CD4-positive, alpha-beta T cell treated with Interleukin-17A for 1 hour (primary cell): ENCODE measurements around the gene ITPKB.
A peak's percentile ranks its signal among the peaks of the same experiment; 100 is the strongest.

ENCODE experiments used
- DNase-seq: peaks from one replicate; pipeline ENCODE4 v3.0.0-alpha.2; 2020

ITPKB gene

DNA sequence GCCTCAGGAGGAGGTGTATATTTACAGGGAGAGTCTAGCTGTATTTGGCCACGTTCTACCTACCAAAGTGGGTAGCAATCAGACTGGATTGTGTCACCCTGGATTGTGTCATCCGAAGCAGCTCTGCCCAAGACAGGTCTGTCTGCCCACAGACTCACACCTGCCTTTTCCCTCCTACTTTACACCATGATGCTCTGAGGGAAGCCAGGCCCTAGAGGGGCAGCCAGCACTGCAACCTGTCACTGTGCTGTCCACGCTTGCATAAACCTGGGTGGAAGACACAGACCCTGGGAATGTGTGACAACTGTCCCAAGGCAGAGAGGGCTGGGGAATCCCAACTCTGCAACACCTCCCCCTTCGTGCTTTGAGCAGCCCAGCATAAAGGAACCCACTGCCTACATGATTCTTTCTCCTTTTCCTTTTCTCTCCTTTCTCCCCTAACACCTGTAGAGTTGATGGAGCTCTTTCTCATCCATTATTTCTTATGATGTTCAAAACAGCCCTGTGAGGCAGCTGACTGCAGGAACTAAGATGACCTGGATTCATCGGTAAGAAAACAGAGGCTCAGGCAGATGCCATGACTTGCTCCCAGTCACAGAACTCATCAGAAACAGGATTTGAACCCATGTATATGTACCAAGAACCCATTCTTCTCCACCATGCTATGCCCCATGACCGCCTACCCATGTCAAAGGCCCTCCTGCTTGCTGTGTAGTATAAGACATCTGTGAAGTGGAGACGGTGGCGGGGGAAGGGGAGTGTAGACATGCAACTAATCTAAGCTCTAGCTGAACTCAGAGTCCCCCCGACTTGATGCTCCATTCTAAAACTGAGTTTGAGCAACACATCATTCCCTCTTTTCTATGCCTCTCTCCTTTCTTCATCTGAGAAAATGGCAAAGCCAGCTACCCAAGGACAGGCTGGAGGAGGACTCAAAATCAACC is 55.9 kb downstream of the ITPKB start:
- peak; percentile 43 for DNase-seq

DNA sequence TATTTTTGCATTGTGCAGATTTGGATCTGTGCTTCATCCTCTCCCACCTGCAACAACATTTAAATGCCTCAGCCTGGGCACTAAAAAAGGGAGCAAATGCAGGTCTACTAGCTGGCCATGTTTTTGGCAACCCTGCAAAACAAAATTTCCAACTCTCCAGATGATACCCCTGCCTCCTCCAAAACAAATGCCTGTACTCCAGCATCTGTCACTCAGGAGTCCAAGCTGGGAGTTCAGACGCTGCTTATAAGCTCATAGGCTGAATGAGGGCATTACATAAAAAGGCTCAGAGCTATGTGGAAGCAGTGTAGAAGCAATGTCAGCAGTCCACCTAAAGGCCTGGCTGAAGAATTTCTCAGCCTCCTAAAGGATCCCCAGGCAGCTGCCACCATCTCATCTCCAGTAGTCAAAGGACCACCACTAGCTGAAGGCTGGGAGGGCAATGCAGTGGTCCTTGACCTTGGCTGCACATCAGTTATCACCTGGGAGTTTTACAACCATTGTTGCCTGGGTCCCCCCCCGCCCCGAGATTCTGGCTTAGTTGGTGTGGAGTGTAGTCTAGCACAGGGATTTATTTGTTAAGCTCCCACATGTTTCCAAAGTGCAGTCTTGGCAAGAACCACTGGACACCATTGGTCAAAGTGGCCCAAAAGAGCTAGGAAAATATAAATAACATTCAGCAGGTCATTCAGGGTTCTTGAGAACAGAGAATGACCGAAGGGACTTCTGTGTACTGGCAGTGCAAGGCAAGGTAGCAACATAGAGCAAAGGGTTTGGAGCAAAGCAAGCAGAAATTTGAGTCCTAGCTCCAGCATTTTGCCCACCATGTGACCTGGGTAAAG is 57.2 kb downstream of the ITPKB start:
- no peak for DNase-seq

- DNase-seq: no peak
Measured at GRCh38 chr1:226680653-226681052, 58.4 kb downstream of the ITPKB start.

- peak; percentile 81 for DNase-seq
Measured at GRCh38 chr1:226679853-226680516, 59.1 kb downstream of the ITPKB start.

DNA sequence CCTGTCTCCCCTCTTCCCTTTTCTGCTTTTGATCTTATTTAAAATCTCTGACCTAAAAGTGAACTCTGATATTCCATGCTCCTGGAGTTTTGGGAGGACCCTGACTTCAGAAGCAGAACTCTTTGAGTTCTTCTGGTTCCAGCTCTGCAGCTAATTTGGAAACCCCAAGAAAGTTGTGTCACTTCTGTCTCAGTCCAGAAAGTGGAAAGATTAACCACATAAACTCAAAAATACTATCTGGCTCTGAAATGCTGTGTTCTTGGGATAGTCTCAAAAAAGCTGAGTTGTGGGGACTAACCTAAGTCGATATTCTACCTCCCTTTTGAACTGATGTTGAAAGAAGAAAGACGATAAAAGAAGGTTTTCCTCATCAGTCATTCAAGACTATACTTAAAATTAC is 59.8 kb downstream of the ITPKB start:
- DNase-seq: no peak

GRCh38 chr1:226678701-226679100 is 60.4 kb downstream of the ITPKB start:
- peak; percentile 72 for DNase-seq

- no peak for DNase-seq
Measured at GRCh38 chr1:226678251-226678650, 60.8 kb downstream of the ITPKB start.

- peak; percentile 85 for DNase-seq
Measured at GRCh38 chr1:226677027-226678020, 61.8 kb downstream of the ITPKB start.

GRCh38 chr1:226676381-226676780 is 62.7 kb downstream of the ITPKB start:
- peak; percentile 48 for DNase-seq

GRCh38 chr1:226675715-226676357 is 63.2 kb downstream of the ITPKB start:
- peak; percentile 48 for DNase-seq

DNA sequence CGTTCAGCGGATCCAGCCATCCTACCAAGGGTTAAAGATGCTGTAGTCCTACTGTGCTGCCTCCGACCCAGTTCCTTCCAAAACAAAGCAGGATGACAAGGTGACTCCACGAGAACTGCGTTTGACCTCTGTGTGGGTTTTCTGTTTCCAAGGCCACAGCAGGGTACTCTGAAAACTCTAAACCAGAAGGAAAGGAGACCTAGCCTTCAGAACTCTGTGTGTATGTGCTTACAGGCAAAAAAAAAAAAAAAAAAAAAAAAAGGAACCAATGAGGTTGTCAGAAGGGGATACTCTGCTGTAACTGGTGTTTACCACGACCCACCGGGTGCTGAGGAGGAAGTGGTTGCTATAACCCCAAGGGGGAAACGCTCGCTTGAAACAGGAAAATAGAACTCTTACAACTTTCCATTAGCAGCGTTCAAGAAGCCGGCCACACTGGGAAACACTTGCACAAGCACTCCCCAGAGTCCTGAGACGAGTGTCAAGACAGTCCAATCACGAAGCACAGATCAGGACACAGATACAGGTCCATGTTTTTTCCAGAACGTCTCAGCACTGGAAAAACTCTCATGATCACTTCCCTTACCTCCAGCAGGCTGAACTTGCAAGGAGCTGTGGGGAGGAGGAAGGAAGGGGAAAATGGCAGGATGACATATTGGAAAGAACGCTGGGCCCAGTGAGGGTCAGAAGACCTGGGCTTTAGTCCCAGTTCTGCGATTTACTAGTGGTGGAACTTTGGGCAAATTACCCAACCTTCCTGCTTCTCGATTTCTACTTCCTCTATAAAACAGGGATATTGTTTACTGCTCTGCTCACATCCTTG is 64.0 kb downstream of the ITPKB start:
- DNase-seq: peak; percentile 89

DNA sequence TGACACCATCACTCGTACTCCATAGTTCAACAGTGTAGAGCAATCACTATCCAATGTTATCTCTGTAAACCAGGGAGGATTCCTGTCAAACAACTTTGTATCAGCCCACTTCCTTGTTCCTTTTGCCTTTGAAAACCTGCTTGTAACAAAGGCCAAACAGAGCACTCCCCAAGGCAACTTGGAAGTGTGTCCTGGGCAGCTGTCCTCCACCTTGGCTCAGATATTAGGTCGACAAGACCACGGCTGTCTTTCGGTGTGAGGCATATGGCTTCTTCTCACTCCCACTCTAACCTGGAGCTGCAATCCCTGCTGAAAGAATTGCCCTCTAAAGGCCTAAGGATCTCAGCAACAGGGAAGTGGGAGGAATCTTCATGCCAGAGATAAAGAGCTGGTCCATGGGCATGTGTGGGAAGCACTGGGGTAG is 66.7 kb downstream of the ITPKB start:
- no peak for DNase-seq

GRCh38 chr1:226671277-226671676 is 67.8 kb downstream of the ITPKB start:
- DNase-seq: no peak

DNA sequence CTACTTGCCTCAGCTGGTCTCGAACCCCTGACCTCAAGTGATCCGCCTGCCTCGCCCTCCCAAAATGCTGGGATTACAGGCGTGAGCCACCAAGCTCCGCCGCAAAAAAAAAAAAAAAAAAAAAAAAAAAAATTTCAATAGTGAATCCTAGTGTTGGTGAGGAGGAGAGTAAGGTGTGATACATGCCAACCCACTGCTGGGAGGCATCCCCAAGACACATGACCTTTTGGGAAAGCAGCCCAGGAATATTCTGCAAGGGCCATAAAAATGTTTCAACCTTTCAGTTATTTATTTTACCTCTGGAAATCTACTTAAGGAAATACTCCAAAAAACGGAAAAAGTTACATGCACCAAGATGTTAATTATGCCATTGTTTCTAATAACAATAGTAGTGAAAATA is 69.0 kb downstream of the ITPKB start:
- no peak for DNase-seq

DNA sequence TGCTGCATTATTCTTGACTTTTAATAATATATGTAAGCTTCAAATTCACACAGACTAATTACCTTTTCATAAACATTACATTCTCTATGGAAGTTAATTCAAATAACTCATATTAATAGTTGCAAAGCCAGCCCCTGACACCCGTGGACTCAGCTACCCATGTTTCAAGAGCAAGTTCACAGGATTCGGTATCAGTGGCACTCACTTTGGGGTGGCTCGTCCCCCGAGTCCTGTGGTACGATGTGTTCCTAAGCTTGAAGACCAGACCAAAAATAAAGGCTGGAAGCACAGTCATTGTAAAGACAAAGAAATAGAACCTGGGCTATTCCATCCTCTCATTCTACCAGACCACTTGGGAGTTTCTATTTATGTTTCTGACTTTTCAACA is 70.9 kb downstream of the ITPKB start:
- no peak for DNase-seq

GRCh38 chr1:226666692-226667091 is 72.4 kb downstream of the ITPKB start:
- DNase-seq: no peak

DNA sequence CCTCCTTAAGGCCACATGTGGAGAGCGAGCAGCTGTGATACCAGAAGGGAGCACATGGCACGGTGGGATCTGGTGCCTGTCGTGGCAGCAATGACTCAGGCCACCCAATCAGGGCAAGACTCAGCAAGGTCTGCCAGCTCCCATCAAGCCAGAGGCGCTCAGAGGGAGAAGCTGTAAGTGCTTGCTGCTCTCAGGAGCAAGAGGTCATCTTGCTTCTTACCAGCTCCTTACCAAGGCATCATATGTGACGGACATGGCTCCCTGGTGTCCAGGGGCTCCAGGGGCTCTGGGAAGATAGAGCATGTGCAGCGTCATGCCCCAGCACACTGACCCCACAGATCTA is 72.9 kb downstream of the ITPKB start:
- no peak for DNase-seq

- DNase-seq: no peak
Measured at GRCh38 chr1:226665505-226666163, 73.4 kb downstream of the ITPKB start.

GRCh38 chr1:226664413-226665101 is 74.5 kb downstream of the ITPKB start:
- DNase-seq: no peak
